H1 (cell line): ENCODE results near the gene ENPP4. TPM values are rescaled to one million over a fixed set of nuclear protein-coding genes. Genes with fewer than 3 reads are reported as not detected.

Experiments used
- CTCF ChIA-PET: fragments of 300-600 bp; sonication (Branson Sonifier 250); formaldehyde crosslinking; loops from one replicate; lab custom pipeline; 2021; ENCODE audit not compliant: partially characterized antibody; lab: Charles Lee
- POLR2A ChIA-PET: fragments of 300-600 bp; sonication (Branson Sonifier 250); formaldehyde crosslinking; loops from one replicate; lab custom pipeline; 2021; ENCODE audit warnings: inconsistent platforms; ENCODE audit not compliant: partially characterized antibody; lab: Charles Lee
- DNase-seq, 2 experiments: peaks; one replicate each; pipeline versions ENCODE4 v3.0.0 to v3.0.0-alpha.2; 2010 to 2022; ENCODE audit warnings: low spot score in 2 of 2, low read depth in 1 of 2, mixed read lengths in 1 of 2
- FAIRE-seq: peaks from 2 replicates; lab custom pipeline; 2011; peaks lifted over from hg19 to GRCh38; lab: Jason Lieb, UNC
- H2AFZ ChIP-seq: 2 replicates; pipeline ENCODE4 v1.8.1; 2012; ENCODE audit warnings: low read length, inconsistent platforms
- H2AK5ac ChIP-seq: 2 replicates; pipeline ENCODE4 v1.6.1; 2013; ENCODE audit warnings: low read depth, low read length
- H2BK120ac ChIP-seq: replicated peaks from 2 replicates; pipeline ENCODE3; 2013; ENCODE audit warnings: low read depth, low read length, inconsistent platforms
- H2BK12ac ChIP-seq: 2 replicates; pipeline ENCODE4 v1.6.1; 2013; ENCODE audit warnings: low read depth, low read length
- H2BK15ac ChIP-seq: 2 replicates; pipeline ENCODE4 v1.6.1; 2013; ENCODE audit warnings: low read length
- H2BK20ac ChIP-seq: 2 replicates; pipeline ENCODE4 v1.6.1; 2013; ENCODE audit warnings: low read length
- H2BK5ac ChIP-seq: 2 replicates; pipeline ENCODE4 v1.6.1; 2013; ENCODE audit warnings: low read depth, low read length
- H3K14ac ChIP-seq: 2 replicates; pipeline ENCODE4 v1.6.1; 2013; ENCODE audit warnings: inconsistent platforms; ENCODE audit not compliant: insufficient read length
- H3K18ac ChIP-seq: 2 replicates; pipeline ENCODE4 v1.6.1; 2013; ENCODE audit warnings: low read length; ENCODE audit errors: extremely low read depth
- H3K23ac ChIP-seq: 2 replicates; pipeline ENCODE4 v1.6.1; 2013; ENCODE audit warnings: inconsistent platforms; ENCODE audit not compliant: insufficient read length
- H3K23me2 ChIP-seq: 2 replicates; pipeline ENCODE4 v1.6.1; 2013; ENCODE audit warnings: low read depth, low read length
- H3K27ac ChIP-seq: 2 replicates; pipeline ENCODE4 v1.6.1; 2011; ENCODE audit warnings: low read depth, low read length, inconsistent platforms
- H3K27me3 ChIP-seq, 4 experiments: replicated peaks in 1 of 4; 1 replicate in 1 of 4; 2 replicates in 3 of 4; pipeline versions ENCODE4 v1.6.1 to v1.8.1; 2011 to 2013; ENCODE audit warnings: low read length in 3 of 4, mild to moderate bottlenecking in 3 of 4, inconsistent platforms in 2 of 4, mixed read lengths in 2 of 4, moderate library complexity in 1 of 4; ENCODE audit not compliant: control insufficient read depth in 3 of 4, insufficient read depth in 3 of 4; ENCODE audit errors: extremely low read depth in 1 of 4
- H3K36me3 ChIP-seq, 4 experiments: 2 replicates each; pipeline versions ENCODE4 v1.6.1 to v1.8.1; 2011 to 2013; ENCODE audit warnings: mild to moderate bottlenecking in 4 of 4, low read length in 3 of 4, moderate library complexity in 2 of 4, control low read depth in 1 of 4, inconsistent platforms in 1 of 4; ENCODE audit not compliant: insufficient read depth in 4 of 4, control insufficient read depth in 2 of 4
- H3K4ac ChIP-seq: replicated peaks from 2 replicates; pipeline ENCODE3; 2013; ENCODE audit warnings: low read length, low read depth, mixed read lengths, inconsistent platforms; ENCODE audit not compliant: insufficient read length
- H3K4me1 ChIP-seq, 4 experiments: replicated peaks in 1 of 4; 1 replicate in 1 of 4; 2 replicates in 3 of 4; pipeline versions ENCODE4 v1.6.1 to v1.8.1; 2011 to 2013; ENCODE audit warnings: low read length in 3 of 4, inconsistent platforms in 2 of 4, mixed read lengths in 1 of 4; ENCODE audit not compliant: insufficient read depth in 4 of 4, control insufficient read depth in 3 of 4
- H3K4me2 ChIP-seq, 2 experiments: 2 replicates each; pipeline versions ENCODE4 v1.6.1 to v1.8.1; 2011 to 2013; ENCODE audit warnings: low read depth in 2 of 2, low read length in 2 of 2, control low read depth in 1 of 2, inconsistent platforms in 1 of 2, mild to moderate bottlenecking in 1 of 2; ENCODE audit not compliant: insufficient read depth in 1 of 2
- H3K4me3 ChIP-seq, 4 experiments: fragments of 200-600, 300-600 bp in 1 of 4; sonication (generic), shearing (Covaris generic), sonication (Bioruptor Twin) in 1 of 4; 2 replicates each; pipeline versions ENCODE4 v1.5.1 to v1.8.1; 2011 to 2016; ENCODE audit warnings: low read length in 4 of 4, low read depth in 3 of 4, control low read depth in 2 of 4, inconsistent platforms in 2 of 4, mild to moderate bottlenecking in 2 of 4, mixed read lengths in 1 of 4, moderate library complexity in 1 of 4; ENCODE audit not compliant: insufficient read depth in 2 of 4; ENCODE audit errors: extremely low read depth in 1 of 4
- H3K56ac ChIP-seq: replicated peaks from 2 replicates; pipeline ENCODE3; 2013; ENCODE audit warnings: low read depth, mild to moderate bottlenecking, mixed read lengths, low read length, inconsistent platforms; ENCODE audit not compliant: insufficient read length
- H3K79me1 ChIP-seq: 2 replicates; pipeline ENCODE4 v1.6.1; 2013; ENCODE audit warnings: low read depth, low read length, control low read depth
- H3K79me2 ChIP-seq, 2 experiments: 2 replicates each; pipeline versions ENCODE4 v1.6.1 to v1.8.1; 2012 to 2013; ENCODE audit warnings: low read length in 2 of 2, mild to moderate bottlenecking in 2 of 2, inconsistent platforms in 1 of 2; ENCODE audit not compliant: insufficient read depth in 2 of 2, control insufficient read depth in 1 of 2
- H3K9ac ChIP-seq, 4 experiments: replicated peaks in 1 of 4; 1 replicate in 1 of 4; 2 replicates in 3 of 4; pipeline versions ENCODE4 v1.6.1 to v1.8.1; 2011 to 2013; ENCODE audit warnings: low read depth in 3 of 4, low read length in 3 of 4, control low read depth in 2 of 4, mild to moderate bottlenecking in 2 of 4, moderate library complexity in 2 of 4, inconsistent platforms in 1 of 4; ENCODE audit errors: extremely low read depth in 1 of 4
- H3K9me3 ChIP-seq, 2 experiments: 2 replicates each; pipeline versions ENCODE4 v1.6.1 to v1.8.1; 2012 to 2013; ENCODE audit warnings: mild to moderate bottlenecking in 2 of 2, moderate library complexity in 2 of 2, control low read depth in 1 of 2, inconsistent platforms in 1 of 2, low read depth in 1 of 2, low read length in 1 of 2, mixed read lengths in 1 of 2; ENCODE audit not compliant: insufficient read depth in 2 of 2
- H4K20me1 ChIP-seq, 2 experiments: replicated peaks in 1 of 2; 2 replicates each; pipeline versions ENCODE3 to v1.8.1; 2011 to 2013; ENCODE audit warnings: inconsistent platforms in 2 of 2, low read length in 2 of 2, mild to moderate bottlenecking in 1 of 2; ENCODE audit not compliant: insufficient read depth in 2 of 2, control insufficient read depth in 1 of 2
- H4K5ac ChIP-seq: 2 replicates; pipeline ENCODE4 v1.6.1; 2013; ENCODE audit warnings: low read length, low read depth, mixed read lengths, inconsistent platforms; ENCODE audit not compliant: insufficient read length
- H4K8ac ChIP-seq: 2 replicates; pipeline ENCODE4 v1.8.0; 2013; ENCODE audit warnings: mild to moderate bottlenecking, moderate library complexity, low read length, inconsistent platforms; ENCODE audit not compliant: insufficient read depth; ENCODE audit errors: extremely low read depth
- H4K91ac ChIP-seq: replicated peaks from 2 replicates; pipeline ENCODE3; 2013; ENCODE audit warnings: low read length, mixed read lengths, inconsistent platforms; ENCODE audit not compliant: insufficient read length
- CEBPB ChIP-seq: IDR thresholded peaks from 2 replicates; pipeline ENCODE4 v1.6.1; 2012; ENCODE audit warnings: low read depth, low read length
- CHD2 ChIP-seq: IDR thresholded peaks from 2 replicates; pipeline ENCODE4 v1.6.1; 2012; ENCODE audit warnings: low read length, improper control_type of control experiment
- CREB1 ChIP-seq: IDR thresholded peaks from 2 replicates; pipeline ENCODE4 v1.6.1; 2012; ENCODE audit warnings: inconsistent platforms
- EGR1 ChIP-seq: IDR thresholded peaks from 2 replicates; pipeline ENCODE4 v1.6.1; 2011; ENCODE audit warnings: low read depth, low read length, borderline replicate concordance
- EZH2 ChIP-seq: fragments of 200-600 bp; sonication (generic); IDR thresholded peaks from 2 replicates; pipeline ENCODE4 v1.7.1; 2012; ENCODE audit warnings: low read depth, mild to moderate bottlenecking, moderate library complexity, low read length, inconsistent platforms; ENCODE audit not compliant: severe bottlenecking
- HDAC2 ChIP-seq, 2 experiments: fragments of 300-600 bp in 1 of 2; sonication (generic) in 1 of 2; IDR thresholded peaks; 2 replicates each; pipeline ENCODE4 v1.6.1; 2011 to 2012; ENCODE audit warnings: low read depth in 2 of 2, low read length in 2 of 2, mild to moderate bottlenecking in 2 of 2, moderate library complexity in 2 of 2, borderline replicate concordance in 1 of 2, inconsistent platforms in 1 of 2
- NANOG ChIP-seq: IDR thresholded peaks from 2 replicates; pipeline ENCODE4 v1.6.1; 2011; ENCODE audit warnings: low read length, low read depth, mild to moderate bottlenecking, inconsistent platforms; ENCODE audit not compliant: insufficient read depth, poor library complexity, severe bottlenecking
- POLR2AphosphoS5 ChIP-seq: IDR thresholded peaks from 2 replicates; pipeline ENCODE4 v1.6.1; 2011; ENCODE audit warnings: low read depth, low read length
- RAD21 ChIP-seq, 2 experiments: IDR thresholded peaks in 1 of 2; conservative IDR thresholded peaks in 1 of 2; 2 replicates each; pipeline ENCODE4 v1.6.1; 2011; ENCODE audit warnings: low read depth in 2 of 2, low read length in 2 of 2, improper control_type of control experiment in 1 of 2, inconsistent platforms in 1 of 2, mild to moderate bottlenecking in 1 of 2, moderate library complexity in 1 of 2
- RXRA ChIP-seq: IDR thresholded peaks from 2 replicates; pipeline ENCODE4 v1.6.1; 2011; ENCODE audit warnings: low read depth, mild to moderate bottlenecking, low read length, moderate library complexity; ENCODE audit not compliant: insufficient read depth
- ZNF274 ChIP-seq: IDR thresholded peaks from 2 replicates; pipeline ENCODE4 v1.7.0; 2012; ENCODE audit warnings: low read length, borderline replicate concordance; ENCODE audit errors: extremely low read depth
- WGBS, 2 experiments: shearing (Covaris generic) in 1 of 2; methylation state at CpG; one replicate each; pipeline versions ENCODE4 v1.1.6 to v1.1.7; 2013 to 2015; ENCODE audit warnings: low lambda C conversion rate in 2 of 2, mixed read lengths in 2 of 2, inconsistent platforms in 1 of 2, low coverage in 1 of 2, missing lambda C conversion rate in 1 of 2; ENCODE audit not compliant: insufficient replicate concordance in 2 of 2, insufficient coverage in 1 of 2, insufficient read length in 1 of 2; ENCODE audit errors: extremely low coverage in 1 of 2, missing lambda C conversion rate in 1 of 2; 5-methylcytosine and 5-hydroxymethylcytosine counted together
- polyA plus RNA-seq, 7 experiments: library from polyadenylated mRNA; depleted of rRNA in 3 of 7; stranded (reverse) in 5 of 7; unstranded in 2 of 7; fragments of >200 nt in 5 of 7; fragments of 200-250 nt in 2 of 7; gene quantifications; 1 replicate in 5 of 7; 2 replicates in 1 of 7; 4 replicates in 1 of 7; pipeline versions ENCODE4 v1.2.1 to v1.2.3, GENCODE V29; 2011 to 2013; ENCODE audit warnings: missing spikeins in 2 of 7, mixed read lengths in 2 of 7
- total RNA-seq: library from RNA; stranded (reverse); fragmentation: NEBNext Ultra II Directional; extraction: Animal tissue kit (Norgen Biotek cat#: 25700); gene quantifications from 2 replicates; pipeline ENCODE4 v1.2.1, GENCODE V29; 2021
- TF ChIP-seq, protein P1 (sequence below): IDR thresholded peaks from 2 replicates; pipeline ENCODE4 v1.6.1; 2011; ENCODE audit warnings: low read length, improper control_type of control experiment

ENPP4 gene
- total and polyA plus RNA-seq, 2 of the 8 experiments (the other 6 are each of a cell fraction or from before 2014, with no cell fraction given): 2.0 to 4.4 TPM

DNA sequence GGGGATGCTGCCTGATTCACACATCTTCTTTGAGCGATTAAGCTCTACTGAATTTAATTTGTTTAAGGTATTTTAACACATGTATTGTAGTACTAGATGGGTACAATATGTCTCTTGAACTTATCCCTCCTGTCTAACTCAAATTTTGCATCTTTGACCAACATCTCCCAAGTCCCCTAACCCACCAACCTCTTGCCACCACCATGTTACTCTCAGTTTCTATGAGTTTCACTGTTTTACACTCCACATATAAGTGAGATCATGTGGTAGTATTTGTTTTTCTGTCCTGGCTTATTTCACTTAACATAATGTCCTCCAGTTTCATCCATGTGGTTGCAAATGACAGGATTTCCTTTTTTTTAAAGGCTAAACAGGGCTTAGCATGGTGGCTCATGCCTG is 38.7 kb upstream of the ENPP4 start:
- Histone ChIP-seq H2BK15ac (no peak overlapping the region), H3K79me2 (no peaks in the 10 kb centered on the region), H3K36me3 (no peaks in the 10 kb centered on the region; a peak in 1 of 8 replicates), H2BK120ac (no peak overlapping the region), H3K14ac (no peak overlapping the region), H3K18ac (no peak overlapping the region), H4K8ac (no peak overlapping the region), H3K4ac (no peak overlapping the region), H3K9me3 (peaks cover 16 to 20% of the 10 kb centered on the region in 2 experiments), H3K56ac (no peak overlapping the region), H4K5ac (no peak overlapping the region), H3K23me2 (no peaks in the 10 kb centered on the region; the same call in 1 of the 2 replicates), H3K4me3 (no peak overlapping the region), H3K4me1 (no peaks in the 10 kb centered on the region), H3K27me3 (no peaks in the 10 kb centered on the region; a peak in 1 of 7 replicates), H3K4me2 (no peak overlapping the region), H2BK12ac (no peak overlapping the region), H2BK20ac (no peak overlapping the region), H2AFZ (no peak overlapping the region), H4K20me1 (no peaks in the 10 kb centered on the region), H4K91ac (no peak overlapping the region), H3K9ac (no peak overlapping the region), H2BK5ac (no peak overlapping the region), H2AK5ac (no peak overlapping the region), H3K23ac (no peak overlapping the region), H3K79me1 (no peaks in the 10 kb centered on the region), H3K27ac (no peak overlapping the region)
- POLR2A ChIA-PET: no interaction called here
- no peak for DNase-seq
- CTCF ChIA-PET: interaction anchor here (0.7 to 3.1 kb wide), 16 partner anchors 11 to 584 kb away, joined by 3 to 29 read pairs (median 3); partner anchors contain the start of genes ENPP4 and ENPP5
- WGBS, 2 experiments: 95% methylated on average over 1 of the region's 1 CpG; no CpG with 5 or more reads in 1 of the 2 experiments
- FAIRE-seq: no peak
- TF ChIP-seq, protein P1, sequence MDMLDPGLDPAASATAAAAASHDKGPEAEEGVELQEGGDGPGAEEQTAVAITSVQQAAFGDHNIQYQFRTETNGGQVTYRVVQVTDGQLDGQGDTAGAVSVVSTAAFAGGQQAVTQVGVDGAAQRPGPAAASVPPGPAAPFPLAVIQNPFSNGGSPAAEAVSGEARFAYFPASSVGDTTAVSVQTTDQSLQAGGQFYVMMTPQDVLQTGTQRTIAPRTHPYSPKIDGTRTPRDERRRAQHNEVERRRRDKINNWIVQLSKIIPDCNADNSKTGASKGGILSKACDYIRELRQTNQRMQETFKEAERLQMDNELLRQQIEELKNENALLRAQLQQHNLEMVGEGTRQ: no peak
- TF ChIP-seq CREB1: no peak
- TF ChIP-seq POLR2AphosphoS5: no peak
- TF ChIP-seq CEBPB: no peak
- no peak for TF ChIP-seq HDAC2 (IDR thresholded peaks at IDR 0.05; ENCODE audit: borderline replicate concordance in 1 of 2, low read depth in 2 of 2, low read length in 2 of 2)
- TF ChIP-seq EZH2: no peak
- no peak for TF ChIP-seq RXRA
- no peak for TF ChIP-seq EGR1
- TF ChIP-seq ZNF274: no peak
- TF ChIP-seq RAD21 (IDR thresholded peaks at IDR 0.05 in 1 of 2, conservative IDR thresholded peaks at IDR 0.05 in 1 of 2; ENCODE audit: low read depth in 2 of 2, low read length in 2 of 2): no peak
- no peak for TF ChIP-seq NANOG
- no peak for TF ChIP-seq CHD2
